ENCODE data around the gene DTD1.

DTD1 gene

GRCh38 chr20:18778690-18779392 is 191.0 kb downstream of the DTD1 start:
- no CpG with 5 or more reads among the region's 10 CpGs for WGBS, 2 donors (ENCODE audit: extremely low coverage in 2 of 2, insufficient read length in 2 of 2, insufficient replicate concordance in 1 of 2)
- DNase-seq (ENCODE audit: low spot score): no peak
- H2AK5ac ChIP-seq (ENCODE audit: low read depth, low read length): no peak overlapping the region

GRCh38 chr20:18780385-18781130 is 192.7 kb downstream of the DTD1 start:
- H3K4me1 ChIP-seq (ENCODE audit: control insufficient read depth in 2 of 2, insufficient read depth in 1 of 2, low read depth in 1 of 2, low read length in 2 of 2): no peaks in the 10 kb centered on the region
- no peak overlapping the region for H2AFZ ChIP-seq (ENCODE audit: low read length)
- H2BK15ac ChIP-seq (ENCODE audit: low read length): no peak overlapping the region
- no peak overlapping the region for H3K18ac ChIP-seq (ENCODE audit: low read length)
- H2AK5ac ChIP-seq (ENCODE audit: low read depth, low read length): no peak overlapping the region
- no peaks in the 10 kb centered on the region for H3K79me1 ChIP-seq (ENCODE audit: low read depth, low read length)
- no peak for DNase-seq (ENCODE audit: low spot score)
- H2BK120ac ChIP-seq (ENCODE audit: low read depth, low read length): no peak overlapping the region
- H3K36me3 ChIP-seq (replicated peaks in 1 of 2; ENCODE audit: control insufficient read depth in 2 of 2, insufficient read depth in 2 of 2, low read length in 2 of 2): no peaks in the 10 kb centered on the region
- H2BK5ac ChIP-seq (ENCODE audit: low read length): no peak overlapping the region
- H3K4ac ChIP-seq (ENCODE audit: low read length): no peak overlapping the region
- H4K8ac ChIP-seq (ENCODE audit: low read depth, low read length): no peak overlapping the region
- H3K23ac ChIP-seq (ENCODE audit: low read depth, low read length, poor library complexity): no peak overlapping the region
- H3K4me3 ChIP-seq (ENCODE audit: low read length in 2 of 2): no peak overlapping the region
- no peak overlapping the region for H3K9ac ChIP-seq (ENCODE audit: low read depth, low read length, poor library complexity)
- no peak overlapping the region for H3K27ac ChIP-seq (replicated peaks; ENCODE audit: low read length)
- no peak overlapping the region for H3K4me2 ChIP-seq (ENCODE audit: insufficient read depth, low read length, poor library complexity, severe bottlenecking)
- no peak overlapping the region for H3K14ac ChIP-seq (ENCODE audit: low read length)
- H2BK12ac ChIP-seq (ENCODE audit: low read length): no peak overlapping the region
- no peaks in the 10 kb centered on the region for H3K27me3 ChIP-seq (ENCODE audit: control insufficient read depth in 3 of 3, insufficient read depth in 3 of 3, low read depth in 1 of 3, low read length in 3 of 3)
- H4K91ac ChIP-seq (ENCODE audit: low read depth, low read length, poor library complexity): no peak overlapping the region
- no CpG with 5 or more reads among the region's 9 CpGs for WGBS, 2 donors (ENCODE audit: extremely low coverage in 2 of 2, insufficient read length in 2 of 2, insufficient replicate concordance in 1 of 2)
- no peaks in the 10 kb centered on the region for H3K9me3 ChIP-seq (replicated peaks in 1 of 2; ENCODE audit: control insufficient read depth in 2 of 2, insufficient read depth in 1 of 2, low read depth in 1 of 2, low read length in 2 of 2)

More at GRCh38 chr20:18778690-18779392, 191.0 kb downstream of the DTD1 start:
- H2AFZ ChIP-seq (ENCODE audit: low read length): no peak overlapping the region
- H3K27me3 ChIP-seq (ENCODE audit: control insufficient read depth in 3 of 3, insufficient read depth in 3 of 3, low read depth in 1 of 3, low read length in 3 of 3): no peaks in the 10 kb centered on the region
- no peaks in the 10 kb centered on the region for H3K4me1 ChIP-seq (ENCODE audit: control insufficient read depth in 2 of 2, insufficient read depth in 1 of 2, low read depth in 1 of 2, low read length in 2 of 2)
- H3K4ac ChIP-seq (ENCODE audit: low read length): no peak overlapping the region
- H4K8ac ChIP-seq (ENCODE audit: low read depth, low read length): no peak overlapping the region
- no peak overlapping the region for H2BK12ac ChIP-seq (ENCODE audit: low read length)
- H3K23ac ChIP-seq (ENCODE audit: low read depth, low read length, poor library complexity): no peak overlapping the region
- no peaks in the 10 kb centered on the region for H3K79me1 ChIP-seq (ENCODE audit: low read depth, low read length)
- H3K27ac ChIP-seq (replicated peaks; ENCODE audit: low read length): no peak overlapping the region
- no peak overlapping the region for H3K4me3 ChIP-seq (ENCODE audit: low read length in 2 of 2)
- H2BK120ac ChIP-seq (ENCODE audit: low read depth, low read length): no peak overlapping the region
- no peak overlapping the region for H3K18ac ChIP-seq (ENCODE audit: low read length)
- H3K36me3 ChIP-seq (replicated peaks in 1 of 2; ENCODE audit: control insufficient read depth in 2 of 2, insufficient read depth in 2 of 2, low read length in 2 of 2): no peaks in the 10 kb centered on the region
- no peak overlapping the region for H3K14ac ChIP-seq (ENCODE audit: low read length)
- H3K9me3 ChIP-seq (replicated peaks in 1 of 2; ENCODE audit: control insufficient read depth in 2 of 2, insufficient read depth in 1 of 2, low read depth in 1 of 2, low read length in 2 of 2): no peaks in the 10 kb centered on the region
- no peak overlapping the region for H3K9ac ChIP-seq (ENCODE audit: low read depth, low read length, poor library complexity)
- H2BK5ac ChIP-seq (ENCODE audit: low read length): no peak overlapping the region
- no peak overlapping the region for H3K4me2 ChIP-seq (ENCODE audit: insufficient read depth, low read length, poor library complexity, severe bottlenecking)
- H4K91ac ChIP-seq (ENCODE audit: low read depth, low read length, poor library complexity): no peak overlapping the region
- H2BK15ac ChIP-seq (ENCODE audit: low read length): no peak overlapping the region

GRCh38 chr20:18781509-18781908 is 193.7 kb downstream of the DTD1 start:
- Histone ChIP-seq H2BK120ac (ENCODE audit: low read depth, low read length) (no peak overlapping the region), H3K18ac (ENCODE audit: low read length) (no peak overlapping the region), H3K79me1 (ENCODE audit: low read depth, low read length) (no peaks in the 10 kb centered on the region), H3K4me2 (ENCODE audit: insufficient read depth, low read length, poor library complexity, severe bottlenecking) (no peak overlapping the region), H3K23ac (ENCODE audit: low read depth, low read length, poor library complexity) (no peak overlapping the region), H3K9me3 (replicated peaks in 1 of 2; ENCODE audit: control insufficient read depth in 2 of 2, insufficient read depth in 1 of 2, low read depth in 1 of 2, low read length in 2 of 2) (no peaks in the 10 kb centered on the region), H2AK5ac (ENCODE audit: low read depth, low read length) (no peak overlapping the region), H4K91ac (ENCODE audit: low read depth, low read length, poor library complexity) (no peak overlapping the region), H3K4me3 (ENCODE audit: low read length in 2 of 2) (no peak overlapping the region), H3K27ac (replicated peaks; ENCODE audit: low read length) (no peak overlapping the region), H2BK15ac (ENCODE audit: low read length) (no peak overlapping the region), H3K36me3 (replicated peaks in 1 of 2; ENCODE audit: control insufficient read depth in 2 of 2, insufficient read depth in 2 of 2, low read length in 2 of 2) (no peaks in the 10 kb centered on the region), H3K4ac (ENCODE audit: low read length) (no peak overlapping the region), H2BK12ac (ENCODE audit: low read length) (no peak overlapping the region), H4K8ac (ENCODE audit: low read depth, low read length) (no peak overlapping the region), H2AFZ (ENCODE audit: low read length) (no peak overlapping the region), H3K9ac (ENCODE audit: low read depth, low read length, poor library complexity) (no peak overlapping the region), H2BK5ac (ENCODE audit: low read length) (no peak overlapping the region), H3K27me3 (ENCODE audit: control insufficient read depth in 3 of 3, insufficient read depth in 3 of 3, low read depth in 1 of 3, low read length in 3 of 3) (no peaks in the 10 kb centered on the region), H3K4me1 (ENCODE audit: control insufficient read depth in 2 of 2, insufficient read depth in 1 of 2, low read depth in 1 of 2, low read length in 2 of 2) (no peaks in the 10 kb centered on the region), H3K14ac (ENCODE audit: low read length) (no peak overlapping the region)
- no CpG with 5 or more reads among the region's 3 CpGs for WGBS, 2 donors (ENCODE audit: extremely low coverage in 2 of 2, insufficient read length in 2 of 2, insufficient replicate concordance in 1 of 2)
- no peak for DNase-seq (ENCODE audit: low spot score)

GRCh38 chr20:18783385-18783959 is 195.6 kb downstream of the DTD1 start:
- no peaks in the 10 kb centered on the region for H3K4me1 ChIP-seq (ENCODE audit: control insufficient read depth in 2 of 2, insufficient read depth in 1 of 2, low read depth in 1 of 2, low read length in 2 of 2)
- H3K27me3 ChIP-seq (ENCODE audit: control insufficient read depth in 3 of 3, insufficient read depth in 3 of 3, low read depth in 1 of 3, low read length in 3 of 3): no peaks in the 10 kb centered on the region
- H2BK5ac ChIP-seq (ENCODE audit: low read length): no peak overlapping the region
- H3K14ac ChIP-seq (ENCODE audit: low read length): no peak overlapping the region
- H2BK15ac ChIP-seq (ENCODE audit: low read length): no peak overlapping the region
- no peak overlapping the region for H2AFZ ChIP-seq (ENCODE audit: low read length)
- H4K8ac ChIP-seq (ENCODE audit: low read depth, low read length): no peak overlapping the region
- no peak overlapping the region for H3K9ac ChIP-seq (ENCODE audit: low read depth, low read length, poor library complexity)
- no peak overlapping the region for H3K4me3 ChIP-seq (ENCODE audit: low read length in 2 of 2)
- H3K4me2 ChIP-seq (ENCODE audit: insufficient read depth, low read length, poor library complexity, severe bottlenecking): no peak overlapping the region
- WGBS, 2 donors (ENCODE audit: extremely low coverage in 2 of 2, insufficient read length in 2 of 2, insufficient replicate concordance in 1 of 2): no CpG with 5 or more reads among the region's 5 CpGs
- H3K36me3 ChIP-seq (replicated peaks in 1 of 2; ENCODE audit: control insufficient read depth in 2 of 2, insufficient read depth in 2 of 2, low read length in 2 of 2): no peaks in the 10 kb centered on the region
- H2BK12ac ChIP-seq (ENCODE audit: low read length): no peak overlapping the region
- no peak overlapping the region for H3K4ac ChIP-seq (ENCODE audit: low read length)
- H3K27ac ChIP-seq (replicated peaks; ENCODE audit: low read length): no peak overlapping the region
- no peak overlapping the region for H3K18ac ChIP-seq (ENCODE audit: low read length)
- no peak overlapping the region for H3K23ac ChIP-seq (ENCODE audit: low read depth, low read length, poor library complexity)
- no peaks in the 10 kb centered on the region for H3K9me3 ChIP-seq (replicated peaks in 1 of 2; ENCODE audit: control insufficient read depth in 2 of 2, insufficient read depth in 1 of 2, low read depth in 1 of 2, low read length in 2 of 2)
- no peaks in the 10 kb centered on the region for H3K79me1 ChIP-seq (ENCODE audit: low read depth, low read length)
- H2AK5ac ChIP-seq (ENCODE audit: low read depth, low read length): no peak overlapping the region
- no peak overlapping the region for H4K91ac ChIP-seq (ENCODE audit: low read depth, low read length, poor library complexity)
- no peak overlapping the region for H2BK120ac ChIP-seq (ENCODE audit: low read depth, low read length)
- no peak for DNase-seq (ENCODE audit: low spot score)

All from neuronal stem cell (in vitro differentiated cells).